GM19438 (cell line): ENCODE results near the gene OTUD1.

ENCODE experiments used
- ATAC-seq: cut with Tn5 transposase; IDR thresholded peaks from one replicate; pipeline ENCODE4 v1.9.1; 2021; ENCODE audit warnings: low read depth; ENCODE audit not compliant: unreplicated experiment

The OTUD1 gene

GRCh38 chr10:23467012-23467411, 28.1 kb downstream of the OTUD1 start:
- no peak for ATAC-seq

GRCh38 chr10:23467548-23467947, 28.7 kb downstream of the OTUD1 start:
- no peak for ATAC-seq

- ATAC-seq: no peak
Measured at GRCh38 chr10:23469596-23470237, 30.8 kb downstream of the OTUD1 start.

- ATAC-seq: no peak
Measured at GRCh38 chr10:23472181-23472580, 33.3 kb downstream of the OTUD1 start.

- no peak for ATAC-seq
Measured at GRCh38 chr10:23474081-23474480, 35.2 kb downstream of the OTUD1 start.

GRCh38 chr10:23474626-23475025, 35.8 kb downstream of the OTUD1 start:
- ATAC-seq: no peak

GRCh38 chr10:23478570-23478969, 39.7 kb downstream of the OTUD1 start:
- no peak for ATAC-seq

- no peak for ATAC-seq
Measured at GRCh38 chr10:23479798-23480473, 41.1 kb downstream of the OTUD1 start.

GRCh38 chr10:23481363-23481961, 42.6 kb downstream of the OTUD1 start:
- no peak for ATAC-seq

GRCh38 chr10:23490115-23490514, 51.2 kb downstream of the OTUD1 start:
- no peak for ATAC-seq
